Smooth muscle cell (in vitro differentiated cells): ENCODE results near the gene SRSF3. TPM values are rescaled to one million over a fixed set of nuclear protein-coding genes. Genes with fewer than 3 reads are reported as not detected.

Experiments
- DNase-seq: peaks from one replicate; lab custom pipeline; 2025; ENCODE audit not compliant: unreplicated experiment; lab: John Stamatoyannopoulos, UW
- H2AFZ ChIP-seq: fragments of 200-600 bp; sonication (generic); 2 replicates; pipeline ENCODE4 v1.6.0; 2016; ENCODE audit warnings: antibody characterized with exemption, low read depth, mild to moderate bottlenecking
- H3F3A ChIP-seq: fragments of 200-600 bp; sonication (generic); 2 replicates; pipeline ENCODE4 v1.6.0; 2017; ENCODE audit warnings: antibody characterized with exemption, low read depth
- H3K27ac ChIP-seq: fragments of 200-600 bp; sonication (generic); 2 replicates; pipeline ENCODE4 v1.5.1; 2016; ENCODE audit warnings: low read depth, mild to moderate bottlenecking
- H3K27me3 ChIP-seq: fragments of 200-600 bp; sonication (generic); 2 replicates; pipeline ENCODE4 v1.6.1; 2016; ENCODE audit warnings: low read depth, mild to moderate bottlenecking
- H3K36me3 ChIP-seq: fragments of 200-600 bp; sonication (generic); 2 replicates; pipeline ENCODE4 v1.5.1; 2016; ENCODE audit warnings: low read depth
- H3K4me1 ChIP-seq: fragments of 200-600 bp; sonication (generic); 2 replicates; pipeline ENCODE4 v1.5.1; 2016; ENCODE audit warnings: low read depth
- H3K4me2 ChIP-seq: fragments of 200-600 bp; sonication (generic); 2 replicates; pipeline ENCODE4 v1.6.0; 2016; ENCODE audit warnings: mild to moderate bottlenecking
- H3K4me3 ChIP-seq: fragments of 200-600 bp; sonication (generic); 2 replicates; pipeline ENCODE4 v1.5.1; 2016; ENCODE audit warnings: mild to moderate bottlenecking
- H3K79me2 ChIP-seq: fragments of 200-600 bp; sonication (generic); 2 replicates; pipeline ENCODE4 v1.6.0; 2016; ENCODE audit warnings: low read depth, mild to moderate bottlenecking
- H3K9ac ChIP-seq: fragments of 200-600 bp; sonication (generic); 2 replicates; pipeline ENCODE4 v1.6.0; 2016; ENCODE audit warnings: low read depth
- H3K9me3 ChIP-seq: fragments of 200-600 bp; sonication (generic); replicated peaks from 2 replicates; pipeline ENCODE4 v1.5.1; 2016; ENCODE audit warnings: low read depth
- H4K20me1 ChIP-seq: fragments of 200-600 bp; sonication (generic); 2 replicates; pipeline ENCODE4 v1.6.0; 2016; ENCODE audit warnings: low read depth
- CTCF ChIP-seq: fragments of 200-600 bp; sonication (generic); IDR thresholded peaks from 2 replicates; pipeline ENCODE4 v1.5.1; 2017; ENCODE audit warnings: borderline replicate concordance, mild to moderate bottlenecking, antibody characterized with exemption; ENCODE audit not compliant: insufficient read depth, poor library complexity, severe bottlenecking
- WGBS: methylation state at CpG from one replicate; pipeline ENCODE4 v1.1.7; 2016; ENCODE audit warnings: low lambda C conversion rate; 5-methylcytosine and 5-hydroxymethylcytosine counted together
- polyA plus RNA-seq: library from polyadenylated mRNA; unstranded; fragments of >200 nt; fragmentation: Nextera tagmentation; extraction: Ambion mirVana; gene quantifications from 2 replicates; pipeline ENCODE4 v1.2.1, GENCODE V29; 2016
- total RNA-seq: library from RNA; depleted of rRNA; stranded (reverse); fragments of >200 nt; gene quantifications from 2 replicates; pipeline ENCODE4 v1.2.3, GENCODE V29; 2014

SRSF3 gene
- total and polyA plus RNA-seq, 2 experiments from 2014 or later: 158 to 179 TPM

- peak overlapping the region; percentile 100 for H3K4me3 ChIP-seq
- peak overlapping the region; percentile 99 for H3K9ac ChIP-seq
- peak overlapping the region; percentile 100 for H3K4me2 ChIP-seq
- H2AFZ ChIP-seq: no peak overlapping the region
- peaks cover 26% of the 10 kb centered on the region for H3K36me3 ChIP-seq
- H3K79me2 ChIP-seq: peaks cover 71% of the 10 kb centered on the region
- 1% methylated on average over 5 of the region's 5 CpGs for WGBS
- H3K27ac ChIP-seq: peak overlapping the region; percentile 98
- H3K9me3 ChIP-seq: no peaks in the 10 kb centered on the region
- H3K4me1 ChIP-seq: peaks cover 43% of the 10 kb centered on the region
- H4K20me1 ChIP-seq: peaks cover 70% of the 10 kb centered on the region
- peaks cover 50% of the 10 kb centered on the region for H3F3A ChIP-seq
- no peak for TF ChIP-seq CTCF
- DNase-seq: no peak
- H3K27me3 ChIP-seq: no peaks in the 10 kb centered on the region
These were observed 2.2 kb downstream of the SRSF3 start for GRCh38 chr6:36596356-36596755.

- H3K27me3 ChIP-seq: no peaks in the 10 kb centered on the region
- H3K27ac ChIP-seq: peak overlapping the region; percentile 98
- H4K20me1 ChIP-seq: peaks cover 85% of the 10 kb centered on the region
- peaks cover 55% of the 10 kb centered on the region for H3K4me1 ChIP-seq
- H2AFZ ChIP-seq: no peak overlapping the region
- H3F3A ChIP-seq: peaks cover 64% of the 10 kb centered on the region
- H3K4me3 ChIP-seq: peak overlapping the region; percentile 100
- peaks cover 36% of the 10 kb centered on the region for H3K36me3 ChIP-seq
- DNase-seq: no peak
- WGBS: 28% methylated on average over 1 of the region's 1 CpG
- peaks cover 85% of the 10 kb centered on the region for H3K79me2 ChIP-seq
- peak overlapping the region; percentile 100 for H3K4me2 ChIP-seq
- no peaks in the 10 kb centered on the region for H3K9me3 ChIP-seq
- TF ChIP-seq CTCF: no peak
- peak overlapping the region; percentile 99 for H3K9ac ChIP-seq
These were observed 3.6 kb downstream of the SRSF3 start for GRCh38 chr6:36597775-36598174.

- Histone ChIP-seq H3K9ac (peak overlapping the region; percentile 99), H3K4me2 (peak overlapping the region; percentile 100), H3K4me1 (peaks cover 55% of the 10 kb centered on the region), H3F3A (peaks cover 67% of the 10 kb centered on the region), H3K27ac (peak overlapping the region; percentile 67), H3K79me2 (peaks cover 91% of the 10 kb centered on the region), H3K4me3 (peak overlapping the region; percentile 100), H4K20me1 (peaks cover 90% of the 10 kb centered on the region), H3K9me3 (no peaks in the 10 kb centered on the region), H3K36me3 (peaks cover 41% of the 10 kb centered on the region), H2AFZ (no peak overlapping the region), H3K27me3 (no peaks in the 10 kb centered on the region)
- no peak for DNase-seq
- WGBS: 54% methylated on average over 9 of the region's 9 CpGs
- TF ChIP-seq CTCF: no peak
These were observed 4.2 kb downstream of the SRSF3 start for GRCh38 chr6:36598326-36598725.

GRCh38 chr6:36598739-36599318 is 4.7 kb downstream of the SRSF3 start:
- no peak for DNase-seq
- H3K27me3 ChIP-seq: no peaks in the 10 kb centered on the region
- H2AFZ ChIP-seq: no peak overlapping the region
- H3K27ac ChIP-seq: peak overlapping the region; percentile 67
- 83% methylated on average over 11 of the region's 11 CpGs for WGBS
- H3K4me3 ChIP-seq: peak overlapping the region; percentile 100
- peaks cover 96% of the 10 kb centered on the region for H3K79me2 ChIP-seq
- H3K9ac ChIP-seq: peak overlapping the region; percentile 99
- no peaks in the 10 kb centered on the region for H3K9me3 ChIP-seq
- H3K4me2 ChIP-seq: peak overlapping the region; percentile 100
- TF ChIP-seq CTCF: no peak
- H3K36me3 ChIP-seq: peaks cover 46% of the 10 kb centered on the region
- peaks cover 95% of the 10 kb centered on the region for H4K20me1 ChIP-seq
- H3K4me1 ChIP-seq: peaks cover 52% of the 10 kb centered on the region
- H3F3A ChIP-seq: peaks cover 67% of the 10 kb centered on the region
